HG02678 (cell line): ENCODE measurements around the gene CDKN2B-AS1.

Experiments used
- ATAC-seq: cut with Tn5 transposase; IDR thresholded peaks from one replicate; pipeline ENCODE4 v1.9.1; 2021; ENCODE audit warnings: mild to moderate bottlenecking, moderate library complexity; ENCODE audit not compliant: unreplicated experiment

The CDKN2B-AS1 gene

GRCh38 chr9:22114956-22115355, 120.4 kb downstream of the CDKN2B-AS1 start:
- ATAC-seq = no peak

- ATAC-seq = no peak
Observed at GRCh38 chr9:22116758-22117157, 122.2 kb downstream of the CDKN2B-AS1 start.

- ATAC-seq = no peak
Observed at GRCh38 chr9:22117511-22118384, 123.2 kb downstream of the CDKN2B-AS1 start.

GRCh38 chr9:22118810-22119521, 124.4 kb downstream of the CDKN2B-AS1 start:
- no peak for ATAC-seq

GRCh38 chr9:22119522-22120158, 125.0 kb downstream of the CDKN2B-AS1 start:
- ATAC-seq = no peak

GRCh38 chr9:22120159-22120549, 125.6 kb downstream of the CDKN2B-AS1 start:
- no peak for ATAC-seq

GRCh38 chr9:22120595-22120994, 126.0 kb downstream of the CDKN2B-AS1 start:
- ATAC-seq = no peak

- ATAC-seq = no peak
Observed at GRCh38 chr9:22124263-22125011, 129.8 kb downstream of the CDKN2B-AS1 start.

- no peak for ATAC-seq
Observed at GRCh38 chr9:22129133-22129532, 134.5 kb downstream of the CDKN2B-AS1 start.

GRCh38 chr9:22129633-22130032, 135.0 kb downstream of the CDKN2B-AS1 start:
- ATAC-seq = no peak

GRCh38 chr9:22131817-22132216, 137.2 kb downstream of the CDKN2B-AS1 start:
- ATAC-seq = no peak

GRCh38 chr9:22134390-22134789, 139.8 kb downstream of the CDKN2B-AS1 start:
- no peak for ATAC-seq

- no peak for ATAC-seq
Observed at GRCh38 chr9:22136461-22137096, 142.0 kb downstream of the CDKN2B-AS1 start.

- no peak for ATAC-seq
Observed at GRCh38 chr9:22138956-22139660, 144.5 kb downstream of the CDKN2B-AS1 start.

GRCh38 chr9:22141908-22142307, 147.3 kb downstream of the CDKN2B-AS1 start:
- no peak for ATAC-seq

GRCh38 chr9:22142671-22143070, 148.1 kb downstream of the CDKN2B-AS1 start:
- no peak for ATAC-seq

GRCh38 chr9:22143799-22144625, 149.4 kb downstream of the CDKN2B-AS1 start:
- no peak for ATAC-seq

GRCh38 chr9:22146604-22147003, 152.0 kb downstream of the CDKN2B-AS1 start:
- ATAC-seq = no peak
